ENCODE results near the gene PKD1L1.
"Not testable (repeated sequence)": the region's sequence is repeated elsewhere in the genome, so short reads cannot be mapped to it uniquely, and the experiment has no call there.

PKD1L1 gene

GRCh38 chr7:47937065-47937687, 11.1 kb downstream of the PKD1L1 start:
- DNase-seq, result peak; percentile 81

- no peak for DNase-seq
Measured at GRCh38 chr7:47936323-47936722, 11.9 kb downstream of the PKD1L1 start.

GRCh38 chr7:47935336-47935735, 12.9 kb downstream of the PKD1L1 start:
- no peak for DNase-seq

GRCh38 chr7:47934831-47935230, 13.4 kb downstream of the PKD1L1 start:
- no peak for DNase-seq

GRCh38 chr7:47933215-47933614, 15.1 kb downstream of the PKD1L1 start:
- DNase-seq, result no peak

GRCh38 chr7:47932466-47933037, 15.7 kb downstream of the PKD1L1 start:
- DNase-seq, result no peak

GRCh38 chr7:47932016-47932415, 16.2 kb downstream of the PKD1L1 start:
- no peak for DNase-seq

GRCh38 chr7:47931005-47932004, 17.0 kb downstream of the PKD1L1 start:
- no peak for DNase-seq

GRCh38 chr7:47924266-47924665, 24.0 kb downstream of the PKD1L1 start:
- DNase-seq, result no peak

- DNase-seq, result not testable (repeated sequence)
Measured at GRCh38 chr7:47923081-47923875, 25.0 kb downstream of the PKD1L1 start.

- not testable (repeated sequence) for DNase-seq
Measured at GRCh38 chr7:47916514-47916913, 31.8 kb downstream of the PKD1L1 start.

- no peak for DNase-seq
Measured at GRCh38 chr7:47915616-47915976, 32.7 kb downstream of the PKD1L1 start.

GRCh38 chr7:47914717-47915615, 33.3 kb downstream of the PKD1L1 start:
- no peak for DNase-seq

- DNase-seq, result no peak
Measured at GRCh38 chr7:47912332-47912731, 35.9 kb downstream of the PKD1L1 start.

- DNase-seq, result no peak
Measured at GRCh38 chr7:47908720-47909119, 39.5 kb downstream of the PKD1L1 start.

GRCh38 chr7:47907981-47908616, 40.2 kb downstream of the PKD1L1 start:
- no peak for DNase-seq

GRCh38 chr7:47906883-47907282, 41.4 kb downstream of the PKD1L1 start:
- DNase-seq, result no peak

GRCh38 chr7:47905076-47905920, 43.0 kb downstream of the PKD1L1 start:
- no peak for DNase-seq

- no peak for DNase-seq
Measured at GRCh38 chr7:47902013-47902412, 46.3 kb downstream of the PKD1L1 start.

GRCh38 chr7:47901542-47901941, 46.7 kb downstream of the PKD1L1 start:
- no peak for DNase-seq
